ENCODE results near the gene PSMD13. TPM values are rescaled to one million over a fixed set of nuclear protein-coding genes. Genes with fewer than 3 reads are reported as not detected.

PSMD13 gene
- total and polyA plus RNA-seq, 2 donors (not counting 1 experiment from before 2014, with no cell fraction given) = 98.0 to 104 TPM

DNA sequence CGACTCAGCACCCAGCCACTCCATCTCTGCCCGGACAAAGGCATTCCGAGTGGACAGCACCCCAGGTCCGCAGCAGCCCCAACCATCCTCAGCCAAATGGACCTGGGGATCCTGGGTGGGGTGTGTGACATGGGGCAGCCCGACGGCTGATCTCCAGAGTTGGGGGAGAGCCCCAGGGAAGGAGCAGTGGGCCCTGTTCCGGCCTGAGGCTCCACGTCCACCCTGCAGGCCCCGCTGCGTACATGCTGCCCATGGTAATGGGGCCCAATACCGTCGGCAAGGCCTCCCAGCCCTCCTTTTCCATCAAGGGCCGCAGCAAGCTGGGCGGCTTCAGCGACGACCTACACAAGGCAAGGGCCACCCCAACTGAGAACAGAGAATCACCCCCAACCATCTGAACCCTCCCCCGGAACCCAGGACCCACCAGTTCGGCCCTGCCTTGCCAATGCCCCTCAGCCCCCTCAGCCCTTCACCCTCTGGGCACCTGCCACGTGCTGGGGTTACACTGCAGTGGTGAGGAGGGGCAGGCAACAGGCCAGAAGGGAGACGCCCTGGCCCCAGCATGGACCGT, 38.5 kb upstream of the PSMD13 start:
- H3K27ac ChIP-seq (ENCODE audit: low read length in 2 of 2) = no peak overlapping the region
- ChIA-PET CTCF (no interaction called here), POLR2A (no interaction called here)
- no peak overlapping the region for H2AFZ ChIP-seq (ENCODE audit: insufficient read depth, low read depth, low read length, poor library complexity, severe bottlenecking)
- intact Hi-C loops (cut with micrococcal nuclease) = no loop called here
- Mint-ChIP-seq H3K27ac (no peak overlapping the region), H3K27me3 (no peaks in the 10 kb centered on the region), H3K9me3 (ENCODE audit: insufficient read depth) (no peaks in the 10 kb centered on the region), H3K4me1 (peaks cover 14% of the 10 kb centered on the region), H3K4me3 (no peak overlapping the region)
- peaks cover 0 to 9% of the 10 kb centered on the region in 2 experiments for H3K36me3 ChIP-seq (replicated peaks in 1 of 2; ENCODE audit: control extremely low read depth in 1 of 2, control insufficient read depth in 1 of 2, extremely low read depth in 1 of 2, insufficient read depth in 2 of 2, low read length in 1 of 2)
- TF ChIP-seq, protein P1, sequence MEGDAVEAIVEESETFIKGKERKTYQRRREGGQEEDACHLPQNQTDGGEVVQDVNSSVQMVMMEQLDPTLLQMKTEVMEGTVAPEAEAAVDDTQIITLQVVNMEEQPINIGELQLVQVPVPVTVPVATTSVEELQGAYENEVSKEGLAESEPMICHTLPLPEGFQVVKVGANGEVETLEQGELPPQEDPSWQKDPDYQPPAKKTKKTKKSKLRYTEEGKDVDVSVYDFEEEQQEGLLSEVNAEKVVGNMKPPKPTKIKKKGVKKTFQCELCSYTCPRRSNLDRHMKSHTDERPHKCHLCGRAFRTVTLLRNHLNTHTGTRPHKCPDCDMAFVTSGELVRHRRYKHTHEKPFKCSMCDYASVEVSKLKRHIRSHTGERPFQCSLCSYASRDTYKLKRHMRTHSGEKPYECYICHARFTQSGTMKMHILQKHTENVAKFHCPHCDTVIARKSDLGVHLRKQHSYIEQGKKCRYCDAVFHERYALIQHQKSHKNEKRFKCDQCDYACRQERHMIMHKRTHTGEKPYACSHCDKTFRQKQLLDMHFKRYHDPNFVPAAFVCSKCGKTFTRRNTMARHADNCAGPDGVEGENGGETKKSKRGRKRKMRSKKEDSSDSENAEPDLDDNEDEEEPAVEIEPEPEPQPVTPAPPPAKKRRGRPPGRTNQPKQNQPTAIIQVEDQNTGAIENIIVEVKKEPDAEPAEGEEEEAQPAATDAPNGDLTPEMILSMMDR (IDR thresholded peaks at IDR 0.05) = no peak
- no peak for TF ChIP-seq EZH2 (IDR thresholded peaks at IDR 0.05; ENCODE audit: borderline replicate concordance, insufficient read depth, low read depth, low read length, poor library complexity, severe bottlenecking)
- peaks cover 19% of the 10 kb centered on the region for H4K20me1 ChIP-seq (ENCODE audit: control insufficient read depth, insufficient read depth, low read length, poor library complexity, severe bottlenecking)
- 97% methylated on average over 19 of the region's 21 CpGs for WGBS (ENCODE audit: insufficient coverage)
- H3K4me2 ChIP-seq (replicated peaks; ENCODE audit: low read depth, low read length, poor library complexity, severe bottlenecking) = no peak overlapping the region
- ATAC-seq (ENCODE audit: low read depth) = no peak
- no peak overlapping the region for H3K9ac ChIP-seq (ENCODE audit: low read length)
- peaks cover 0 to 3% of the 10 kb centered on the region in 2 donors for H3K4me1 ChIP-seq (ENCODE audit: control insufficient read depth in 2 of 2, insufficient read depth in 2 of 2, low read length in 2 of 2)
- no peaks in the 10 kb centered on the region for H3K9me3 ChIP-seq (ENCODE audit: control extremely low read depth in 1 of 3, control insufficient read depth in 2 of 3, insufficient read depth in 1 of 3, low read length in 2 of 3)
- no peak overlapping the region for H3K4me3 ChIP-seq (ENCODE audit: control extremely low read depth in 1 of 5, extremely low read depth in 1 of 5, insufficient read depth in 1 of 5, low read depth in 2 of 5, low read length in 4 of 5)
- H3K79me2 ChIP-seq (ENCODE audit: control insufficient read depth, insufficient read depth, low read length) = peaks cover 8% of the 10 kb centered on the region
- DNase-seq = no peak
- no peaks in the 10 kb centered on the region for H3K27me3 ChIP-seq (replicated peaks in 1 of 4; ENCODE audit: control extremely low read depth in 1 of 4, control insufficient read depth in 3 of 4, insufficient read depth in 4 of 4, low read length in 3 of 4)

DNA sequence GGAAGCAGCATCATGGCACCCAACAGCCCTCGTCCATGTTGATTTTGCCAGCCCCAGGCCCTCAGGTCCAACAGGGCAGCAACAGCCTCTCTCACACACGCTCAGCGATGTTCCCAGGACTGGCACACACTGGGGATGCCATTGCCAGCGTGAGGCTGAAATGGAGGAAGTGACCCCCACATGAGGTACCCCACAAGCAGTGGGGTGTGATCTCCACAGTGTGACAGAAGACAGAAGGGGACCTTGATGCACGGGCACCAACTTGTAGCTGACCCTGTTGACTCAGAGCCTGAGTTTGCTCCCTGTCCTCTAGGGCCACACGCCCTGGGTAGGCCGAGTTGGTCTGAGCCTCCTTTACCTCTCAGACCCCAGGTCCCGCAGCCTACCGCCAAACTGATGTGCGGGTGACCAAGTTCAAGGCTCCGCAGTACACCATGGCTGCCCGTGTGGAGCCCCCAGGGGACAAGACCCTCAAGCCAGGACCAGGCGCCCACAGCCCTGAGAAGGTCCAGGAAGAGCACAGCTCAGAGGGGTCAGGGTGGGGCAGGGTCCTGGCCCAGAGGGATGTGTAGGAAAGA, 37.7 kb upstream of the PSMD13 start:
- peaks cover 20% of the 10 kb centered on the region for H3K4me1 Mint-ChIP-seq
- intact Hi-C loops (cut with micrococcal nuclease) = no loop called here
- Histone ChIP-seq H3K9ac (ENCODE audit: low read length) (no peak overlapping the region), H3K4me2 (replicated peaks; ENCODE audit: low read depth, low read length, poor library complexity, severe bottlenecking) (no peak overlapping the region), H3K4me3 (ENCODE audit: control extremely low read depth in 1 of 5, extremely low read depth in 1 of 5, insufficient read depth in 1 of 5, low read depth in 2 of 5, low read length in 4 of 5) (no peak overlapping the region), H3K36me3 (replicated peaks in 1 of 2; ENCODE audit: control extremely low read depth in 1 of 2, control insufficient read depth in 1 of 2, extremely low read depth in 1 of 2, insufficient read depth in 2 of 2, low read length in 1 of 2) (peaks cover 0 to 14% of the 10 kb centered on the region in 2 experiments), H3K27ac (ENCODE audit: low read length in 2 of 2) (no peak overlapping the region), H3K27me3 (replicated peaks in 1 of 4; ENCODE audit: control extremely low read depth in 1 of 4, control insufficient read depth in 3 of 4, insufficient read depth in 4 of 4, low read length in 3 of 4) (no peaks in the 10 kb centered on the region), H4K20me1 (ENCODE audit: control insufficient read depth, insufficient read depth, low read length, poor library complexity, severe bottlenecking) (peaks cover 26% of the 10 kb centered on the region), H3K79me2 (ENCODE audit: control insufficient read depth, insufficient read depth, low read length) (peaks cover 16% of the 10 kb centered on the region), H3K9me3 (ENCODE audit: control extremely low read depth in 1 of 3, control insufficient read depth in 2 of 3, insufficient read depth in 1 of 3, low read length in 2 of 3) (no peaks in the 10 kb centered on the region), H3K4me1 (ENCODE audit: control insufficient read depth in 2 of 2, insufficient read depth in 2 of 2, low read length in 2 of 2) (peaks cover 0 to 3% of the 10 kb centered on the region in 2 donors), H2AFZ (ENCODE audit: insufficient read depth, low read depth, low read length, poor library complexity, severe bottlenecking) (no peak overlapping the region)
- no peak for ATAC-seq (ENCODE audit: low read depth)
- no peak overlapping the region for H3K27ac Mint-ChIP-seq
- no peak overlapping the region for H3K4me3 Mint-ChIP-seq
- no peaks in the 10 kb centered on the region for H3K27me3 Mint-ChIP-seq
- CTCF ChIA-PET = no interaction called here
- TF ChIP-seq EZH2 (IDR thresholded peaks at IDR 0.05; ENCODE audit: borderline replicate concordance, insufficient read depth, low read depth, low read length, poor library complexity, severe bottlenecking) = no peak
- TF ChIP-seq, protein P1 (IDR thresholded peaks at IDR 0.05) = no peak
- POLR2A ChIA-PET = no interaction called here
- H3K9me3 Mint-ChIP-seq (ENCODE audit: insufficient read depth) = no peaks in the 10 kb centered on the region
- DNase-seq = no peak
- 77% methylated on average over 8 of the region's 13 CpGs for WGBS (ENCODE audit: insufficient coverage)

All from B cell (primary cell).